Left ventricle myocardium inferior (tissue), 1 donor: Measurements from ENCODE around the gene PLXNA4. TPM values are rescaled to one million over a fixed set of nuclear protein-coding genes. Genes with fewer than 3 reads are reported as not detected.
"Not testable (repeated sequence)": the region's sequence is repeated elsewhere in the genome, so short reads cannot be mapped to it uniquely, and the experiment has no call there.

Source experiments
- DNase-seq: peaks from one replicate; pipeline ENCODE4 v3.0.0-alpha.2; 2020
- H3K27ac ChIP-seq: fragments of 200-600 bp; replicated peaks from 2 replicates; pipeline ENCODE4 v1.8.0; 2021
- H3K27me3 ChIP-seq: fragments of 200-600 bp; 2 replicates; pipeline ENCODE4 v1.8.0; 2021; ENCODE audit warnings: low read depth
- H3K36me3 ChIP-seq: fragments of 200-600 bp; 2 replicates; pipeline ENCODE4 v1.8.0; 2021
- H3K4me1 ChIP-seq: fragments of 200-600 bp; 2 replicates; pipeline ENCODE4 v1.8.0; 2021
- H3K4me3 ChIP-seq: fragments of 200-600 bp; 2 replicates; pipeline ENCODE4 v1.8.0; 2021; ENCODE audit warnings: mild to moderate bottlenecking, moderate library complexity
- H3K9me3 ChIP-seq: fragments of 200-600 bp; replicated peaks from 2 replicates; pipeline ENCODE4 v1.8.0; 2021
- intact Hi-C: fragments of 100-400 bp; cut with micrococcal nuclease; formaldehyde crosslinking; loops from one replicate; pipeline ENCODE4 v1.11.0; 2022
- total RNA-seq: library from RNA; stranded (reverse); fragmentation: NEBNext Ultra II Directional; extraction: Animal tissue kit (Norgen Biotek cat#: 25700); gene quantifications from one replicate; pipeline ENCODE4 v1.2.1, GENCODE V29; 2021
- TF ChIP-seq, protein P1 (sequence below): fragments of 200-600 bp; IDR thresholded peaks from 2 replicates; pipeline ENCODE4 v1.8.0; 2021; ENCODE audit warnings: antibody characterized with exemption, mild to moderate bottlenecking, borderline replicate concordance
- donor health status: DM: no; HTN: yes; CAD: no; lungs with severe emphysema.

PLXNA4 gene
- total RNA-seq, 1 donor from 2014 or later: 18.1 TPM

DNA sequence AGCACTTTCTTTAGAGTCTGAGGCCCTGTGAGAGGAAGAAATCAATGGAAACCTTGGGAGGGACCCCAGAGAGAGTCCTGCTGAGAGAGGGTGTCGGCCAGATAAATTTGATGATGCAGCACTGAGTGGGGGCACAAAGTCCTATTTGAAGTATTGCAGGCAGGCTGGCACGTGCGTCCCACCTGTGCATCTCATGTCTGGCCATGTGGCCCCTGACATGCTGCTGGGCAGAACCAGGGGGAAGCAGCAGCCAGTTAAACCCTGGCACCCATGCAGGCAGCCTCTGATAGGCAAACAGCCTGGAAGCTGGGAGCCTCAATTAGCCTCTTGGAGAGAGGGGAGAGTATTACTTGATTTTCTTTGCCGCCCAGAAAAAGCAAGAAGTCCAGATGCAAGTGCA, 180.9 kb downstream of the PLXNA4 start:
- DNase-seq: no peak
- no peaks in the 10 kb centered on the region for H3K27me3 ChIP-seq
- H3K9me3 ChIP-seq: no peaks in the 10 kb centered on the region
- no peak overlapping the region for H3K4me3 ChIP-seq
- no peak overlapping the region for H3K27ac ChIP-seq
- H3K36me3 ChIP-seq: no peaks in the 10 kb centered on the region
- intact Hi-C loops: no loop called here
- TF ChIP-seq, protein P1, sequence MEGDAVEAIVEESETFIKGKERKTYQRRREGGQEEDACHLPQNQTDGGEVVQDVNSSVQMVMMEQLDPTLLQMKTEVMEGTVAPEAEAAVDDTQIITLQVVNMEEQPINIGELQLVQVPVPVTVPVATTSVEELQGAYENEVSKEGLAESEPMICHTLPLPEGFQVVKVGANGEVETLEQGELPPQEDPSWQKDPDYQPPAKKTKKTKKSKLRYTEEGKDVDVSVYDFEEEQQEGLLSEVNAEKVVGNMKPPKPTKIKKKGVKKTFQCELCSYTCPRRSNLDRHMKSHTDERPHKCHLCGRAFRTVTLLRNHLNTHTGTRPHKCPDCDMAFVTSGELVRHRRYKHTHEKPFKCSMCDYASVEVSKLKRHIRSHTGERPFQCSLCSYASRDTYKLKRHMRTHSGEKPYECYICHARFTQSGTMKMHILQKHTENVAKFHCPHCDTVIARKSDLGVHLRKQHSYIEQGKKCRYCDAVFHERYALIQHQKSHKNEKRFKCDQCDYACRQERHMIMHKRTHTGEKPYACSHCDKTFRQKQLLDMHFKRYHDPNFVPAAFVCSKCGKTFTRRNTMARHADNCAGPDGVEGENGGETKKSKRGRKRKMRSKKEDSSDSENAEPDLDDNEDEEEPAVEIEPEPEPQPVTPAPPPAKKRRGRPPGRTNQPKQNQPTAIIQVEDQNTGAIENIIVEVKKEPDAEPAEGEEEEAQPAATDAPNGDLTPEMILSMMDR: no peak
- peaks cover 67% of the 10 kb centered on the region for H3K4me1 ChIP-seq

DNA sequence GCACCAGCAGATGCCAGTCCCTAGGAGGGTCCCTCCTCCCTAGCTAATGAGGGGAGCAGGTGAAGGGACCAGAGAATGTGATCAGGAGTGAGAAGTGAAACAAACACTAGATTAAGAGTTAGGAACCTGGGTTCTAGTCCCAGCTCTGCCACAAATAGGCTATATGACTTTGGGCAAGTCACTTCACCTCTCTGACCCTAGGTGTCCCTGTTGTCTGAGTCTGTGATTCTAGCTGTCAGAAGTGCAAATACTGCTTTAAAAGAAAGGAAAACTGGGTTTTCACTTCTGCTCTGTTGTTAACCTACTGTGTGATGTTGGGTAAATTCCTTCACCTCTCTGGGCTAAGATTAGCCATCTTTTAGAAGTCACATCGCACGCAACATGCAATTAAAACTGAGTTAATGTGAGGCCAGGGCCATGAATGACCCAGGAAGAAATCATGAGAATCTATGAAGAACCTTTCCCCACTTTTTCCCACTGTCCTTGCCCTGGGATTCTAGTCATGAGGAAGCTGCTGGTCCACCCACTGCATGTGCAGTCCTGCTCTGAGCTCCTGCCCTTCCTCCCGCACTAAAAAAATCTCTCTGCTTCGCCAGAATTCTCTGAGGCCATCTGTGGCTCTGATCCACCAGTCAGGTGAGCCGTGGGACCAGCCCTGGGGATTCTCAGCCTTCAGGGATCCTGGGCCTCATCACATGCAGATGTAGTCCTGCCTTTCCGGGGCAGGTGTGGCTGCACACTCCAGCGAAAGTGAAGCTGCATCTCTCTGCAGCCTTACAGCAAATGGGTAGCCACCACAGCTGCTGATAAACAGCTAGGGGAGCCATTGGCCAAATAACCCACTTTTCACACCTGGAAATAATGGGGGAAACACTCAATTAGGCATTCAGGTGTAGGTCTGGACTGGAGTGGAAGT, 181.7 kb downstream of the PLXNA4 start:
- Histone ChIP-seq H3K9me3 (no peaks in the 10 kb centered on the region), H3K27ac (peak overlapping the region; percentile 2), H3K36me3 (no peaks in the 10 kb centered on the region), H3K4me1 (peaks cover 58% of the 10 kb centered on the region), H3K4me3 (no peak overlapping the region), H3K27me3 (no peaks in the 10 kb centered on the region)
- intact Hi-C loops: no loop called here
- no peak for DNase-seq
- TF ChIP-seq, protein P1: peak; percentile 51

DNA sequence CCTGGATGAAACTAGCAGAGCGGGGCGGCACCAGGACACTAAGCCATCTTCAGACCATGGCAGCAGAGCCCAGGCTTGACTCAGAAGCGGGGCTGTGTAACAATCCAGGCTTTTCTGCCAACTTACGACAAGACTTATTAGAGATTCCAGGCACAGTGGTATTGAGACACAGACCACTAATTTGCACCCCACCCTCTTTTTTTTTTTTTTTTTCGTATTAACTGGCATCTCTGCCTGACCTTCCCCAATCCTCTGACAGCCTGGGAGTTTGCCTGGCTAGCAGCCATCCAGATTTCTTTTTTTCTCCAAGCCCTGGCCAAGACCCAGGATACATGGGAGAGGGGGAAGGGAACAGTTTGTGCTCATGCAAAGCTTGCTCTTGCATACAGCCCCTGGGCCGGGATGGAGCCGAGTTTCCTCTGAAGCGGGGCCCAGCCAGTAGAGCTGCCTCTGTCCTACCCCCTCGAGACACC, 182.4 kb downstream of the PLXNA4 start:
- H3K4me3 ChIP-seq: no peak overlapping the region
- intact Hi-C loops: no loop called here
- H3K27ac ChIP-seq: peak overlapping the region; percentile 40
- no peaks in the 10 kb centered on the region for H3K36me3 ChIP-seq
- no peaks in the 10 kb centered on the region for H3K9me3 ChIP-seq
- H3K27me3 ChIP-seq: no peaks in the 10 kb centered on the region
- TF ChIP-seq, protein P1: no peak
- peaks cover 51% of the 10 kb centered on the region for H3K4me1 ChIP-seq
- DNase-seq: peak; percentile 48

DNA sequence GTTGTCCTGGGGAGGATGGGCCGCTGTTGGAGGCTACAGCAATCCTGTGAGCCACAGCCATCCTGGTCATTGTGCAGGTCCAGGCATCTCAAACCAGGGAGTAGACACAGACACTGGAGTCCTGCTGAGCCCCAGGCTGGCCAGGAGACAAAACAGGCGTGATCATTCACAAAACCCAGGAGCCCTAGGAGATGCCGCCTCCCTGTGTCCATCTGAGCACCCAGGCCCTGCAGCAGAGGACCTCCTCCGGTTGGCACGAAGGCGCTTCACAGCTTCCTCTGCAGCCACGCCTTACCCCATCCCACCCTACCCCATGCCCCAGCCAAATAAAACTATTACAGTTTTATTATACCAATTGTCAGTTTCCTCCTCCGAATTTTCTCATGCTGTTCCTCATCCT, 183.6 kb downstream of the PLXNA4 start:
- no peak for DNase-seq
- H3K36me3 ChIP-seq: no peaks in the 10 kb centered on the region
- H3K9me3 ChIP-seq: no peaks in the 10 kb centered on the region
- TF ChIP-seq, protein P1: no peak
- intact Hi-C loops: no loop called here
- H3K27me3 ChIP-seq: no peaks in the 10 kb centered on the region
- no peak overlapping the region for H3K27ac ChIP-seq
- no peak overlapping the region for H3K4me3 ChIP-seq
- H3K4me1 ChIP-seq: peaks cover 41% of the 10 kb centered on the region

DNA sequence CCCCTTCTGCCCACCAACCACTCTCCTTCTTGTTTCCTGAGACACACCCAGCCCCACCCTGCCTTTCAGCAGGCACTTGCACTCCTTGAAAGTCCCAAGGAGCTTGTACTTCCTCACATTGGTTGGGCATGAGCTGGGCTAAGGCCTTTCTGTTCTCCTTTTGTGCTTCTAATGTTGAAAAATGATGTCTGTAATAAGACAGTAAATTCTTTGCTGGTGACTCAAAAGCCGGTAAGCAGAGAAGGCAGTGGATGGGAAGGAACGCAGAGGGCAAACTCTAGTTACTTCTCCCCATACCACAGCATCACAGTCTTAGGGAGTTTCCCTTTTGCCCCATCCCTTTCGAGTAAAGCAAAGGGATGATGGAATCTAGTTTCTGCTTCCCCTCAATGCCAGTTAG, 185.6 kb downstream of the PLXNA4 start:
- Histone ChIP-seq H3K4me3 (no peak overlapping the region), H3K9me3 (no peaks in the 10 kb centered on the region), H3K27me3 (no peaks in the 10 kb centered on the region), H3K27ac (no peak overlapping the region), H3K4me1 (peaks cover 29% of the 10 kb centered on the region), H3K36me3 (no peaks in the 10 kb centered on the region)
- no peak for DNase-seq
- TF ChIP-seq, protein P1: no peak
- intact Hi-C loops: no loop called here

DNA sequence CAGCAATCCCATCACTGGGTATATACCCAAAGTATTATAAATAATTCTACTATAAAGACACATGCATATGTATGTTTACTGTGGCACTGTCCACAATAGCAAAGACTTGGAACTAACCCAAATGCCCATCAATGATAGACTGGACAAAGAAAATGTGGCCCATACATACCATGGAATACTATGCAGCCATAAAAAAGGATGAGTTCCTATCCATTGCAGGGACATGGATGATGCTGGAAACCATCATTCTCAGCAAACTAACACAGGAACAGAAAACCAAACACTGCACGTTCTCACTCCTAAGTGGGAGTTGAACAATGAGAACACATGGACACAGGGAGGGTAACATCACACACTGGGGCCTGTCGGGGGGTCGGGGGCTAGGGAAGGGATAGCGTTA, 186.2 kb downstream of the PLXNA4 start:
- H3K36me3 ChIP-seq, H3K27ac ChIP-seq, intact Hi-C loops, H3K9me3 ChIP-seq, H3K27me3 ChIP-seq, DNase-seq, H3K4me3 ChIP-seq: not testable (repeated sequence)
- peaks cover 22% of the 10 kb centered on the region for H3K4me1 ChIP-seq
